ENCODE results near the gene PARP3.

Gene PARP3

GRCh38 chr3:51949121-51949520, 7.0 kb downstream of the PARP3 start:
- no peak for DNase-seq

DNA sequence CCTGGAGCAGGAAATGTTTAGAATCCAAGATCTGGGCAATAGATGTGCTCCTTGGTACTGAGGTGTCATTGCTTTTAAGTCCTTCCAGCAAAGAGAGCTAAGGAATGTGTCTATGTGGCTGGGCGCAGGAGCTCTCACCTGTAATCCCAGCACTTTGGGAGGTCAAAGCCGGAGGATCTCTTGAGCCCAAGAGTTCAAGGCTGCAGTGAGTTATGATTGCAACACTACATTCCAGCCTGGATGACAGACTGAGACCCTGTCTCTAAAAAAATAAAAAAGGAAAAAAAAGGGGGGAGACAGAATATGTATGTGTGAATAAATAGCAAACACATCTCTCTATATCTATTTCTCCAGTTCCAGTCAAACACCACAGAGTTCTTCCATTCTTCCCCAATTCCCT, 8.7 kb downstream of the PARP3 start:
- DNase-seq: no peak

- no peak for DNase-seq
Measured at GRCh38 chr3:51953445-51953844, 11.3 kb downstream of the PARP3 start.

- no peak for DNase-seq
Measured at GRCh38 chr3:51954105-51954504, 11.9 kb downstream of the PARP3 start.

DNA sequence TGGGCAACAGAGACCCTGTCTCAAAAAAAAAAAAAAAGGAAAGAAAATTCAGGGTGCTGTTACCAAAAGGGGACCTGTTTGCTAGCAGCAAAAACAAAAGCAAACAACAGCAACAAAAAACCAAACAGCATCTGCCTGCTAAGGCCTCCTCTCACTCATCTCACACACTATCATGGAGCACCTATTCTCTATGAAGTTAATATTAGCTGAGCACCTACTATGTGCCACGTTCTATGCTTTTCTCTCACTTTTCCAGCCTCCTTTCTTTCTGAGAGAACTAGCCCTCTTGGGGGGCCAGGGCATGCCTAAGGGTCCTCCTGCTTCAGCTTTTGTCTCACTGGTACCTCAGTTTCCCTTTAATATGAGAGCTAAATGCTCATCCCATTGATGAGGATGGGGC, 12.6 kb downstream of the PARP3 start:
- no peak for DNase-seq

DNA sequence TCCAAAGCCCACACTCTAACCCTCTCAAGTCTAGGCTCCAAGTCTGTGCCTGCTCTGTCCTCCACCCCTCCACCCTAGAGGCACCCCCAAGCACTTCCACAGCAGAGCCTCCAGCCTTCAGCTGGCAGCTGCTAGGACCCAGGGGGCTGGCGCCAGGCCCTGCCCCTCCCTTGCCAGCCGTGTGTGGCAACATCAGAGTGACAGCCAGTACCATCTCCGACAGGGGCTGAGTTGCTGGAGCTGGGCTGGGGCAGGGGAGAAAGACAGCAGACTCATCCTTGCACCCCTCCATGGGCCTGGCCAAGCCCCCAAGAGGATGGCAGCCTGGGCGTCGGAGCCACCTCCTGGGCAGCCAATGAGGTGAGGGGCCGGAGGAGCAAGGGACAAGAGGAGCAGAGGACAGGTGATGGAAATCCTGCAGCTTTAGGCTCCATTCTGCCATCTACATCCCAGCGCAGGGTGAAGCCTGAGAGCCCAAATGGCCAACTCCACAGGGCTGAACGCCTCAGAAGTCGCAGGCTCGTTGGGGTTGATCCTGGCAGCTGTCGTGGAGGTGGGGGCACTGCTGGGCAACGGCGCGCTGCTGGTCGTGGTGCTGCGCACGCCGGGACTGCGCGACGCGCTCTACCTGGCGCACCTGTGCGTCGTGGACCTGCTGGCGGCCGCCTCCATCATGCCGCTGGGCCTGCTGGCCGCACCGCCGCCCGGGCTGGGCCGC, 13.2 kb downstream of the PARP3 start, which contains the start of gene GPR62:
GPR62 (plus strand) TSS at position 207 of the 718 bp plus-strand sequence; CDS start at position 479, 272 bp downstream.
- no peak for DNase-seq

GRCh38 chr3:51955893-51956770, 14.0 kb downstream of the PARP3 start:
- no peak for DNase-seq

- no peak for DNase-seq
Measured at GRCh38 chr3:51957520-51958205, 15.5 kb downstream of the PARP3 start.

DNA sequence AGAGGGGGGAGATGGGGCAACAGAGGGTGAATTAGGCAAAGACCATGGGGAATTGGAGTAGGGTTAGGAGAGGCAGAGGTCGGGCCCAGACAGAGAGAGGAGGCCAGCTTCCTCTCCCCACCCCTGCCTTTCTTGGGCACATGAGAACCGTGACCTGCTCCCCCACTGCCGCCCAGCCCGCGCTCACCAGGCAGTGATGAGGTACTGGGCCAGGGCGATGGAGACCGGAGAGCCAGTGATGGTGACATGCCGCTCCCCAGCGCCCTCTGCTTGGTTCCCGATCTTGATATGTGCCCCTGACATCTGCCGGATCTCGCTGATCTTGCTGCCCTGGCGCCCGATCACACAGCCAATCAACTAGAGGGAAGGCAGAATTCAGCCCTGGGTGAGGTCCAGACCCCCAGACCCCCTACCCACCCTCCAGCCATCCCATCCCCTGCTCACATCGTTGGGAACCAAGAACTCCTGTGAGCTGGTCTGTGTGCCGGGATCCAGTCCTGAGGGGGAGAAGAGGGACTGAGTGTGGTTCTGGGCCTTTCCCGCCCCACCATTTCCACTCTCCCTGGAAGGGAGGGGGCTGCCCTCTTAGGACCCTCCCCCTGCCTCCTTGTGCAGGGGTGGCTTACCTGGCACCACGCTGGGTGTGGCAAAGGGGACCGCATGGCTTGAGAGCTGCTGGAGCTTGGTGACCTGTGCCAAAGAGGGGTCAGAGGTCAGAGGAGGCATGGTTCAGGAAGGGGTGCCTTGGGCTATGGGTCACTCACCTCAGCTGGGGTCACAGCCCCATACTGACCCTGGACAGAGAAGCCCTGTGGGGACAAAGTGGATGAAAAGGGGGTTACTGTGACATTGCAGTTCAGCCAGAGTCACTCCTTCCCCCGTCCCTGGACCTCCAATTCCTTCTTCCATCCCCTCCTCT, 16.7 kb downstream of the PARP3 start:
- no peak for DNase-seq

DNA sequence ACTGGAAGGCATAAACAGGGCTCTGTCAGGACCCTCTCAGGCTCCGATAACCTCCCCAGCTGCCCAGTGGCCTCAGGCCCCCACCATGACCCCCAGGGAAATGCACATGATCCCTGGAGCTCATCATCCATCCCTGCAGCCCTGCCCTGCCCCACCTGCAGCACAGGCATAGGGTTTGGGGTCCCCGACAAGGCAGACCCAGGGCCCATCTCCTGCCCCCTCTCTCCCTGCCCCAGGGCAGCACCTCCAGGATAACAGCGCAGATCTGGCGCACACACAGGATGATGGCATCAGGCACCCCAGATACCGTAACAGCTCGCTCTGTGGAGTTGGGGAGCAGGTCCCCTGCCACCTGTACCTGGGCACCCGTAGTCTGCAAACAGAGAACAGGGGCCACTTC, 17.5 kb downstream of the PARP3 start:
- no peak for DNase-seq

GRCh38 chr3:51960386-51960785, 18.2 kb downstream of the PARP3 start:
- DNase-seq: no peak

DNA sequence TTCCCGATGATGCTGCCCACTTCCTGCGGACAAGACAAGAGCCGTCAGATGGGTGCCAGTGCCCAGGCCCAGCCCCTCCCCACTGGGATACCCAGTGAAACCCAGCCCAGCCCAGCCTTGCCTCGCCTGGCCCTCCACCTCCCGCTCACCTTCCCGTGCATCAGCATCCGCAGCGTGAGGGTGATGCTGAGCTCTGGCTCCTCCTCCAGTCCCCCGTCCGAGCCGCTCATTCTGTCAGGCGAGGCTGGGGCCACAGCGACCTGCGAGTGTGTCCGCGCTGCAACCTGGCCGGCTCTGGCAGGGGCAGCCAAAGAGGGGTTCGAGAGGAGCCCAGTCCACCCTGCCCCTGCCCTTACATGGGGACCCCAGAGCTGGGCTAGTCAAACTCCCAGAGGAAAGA, 18.8 kb downstream of the PARP3 start:
- no peak for DNase-seq

DNA sequence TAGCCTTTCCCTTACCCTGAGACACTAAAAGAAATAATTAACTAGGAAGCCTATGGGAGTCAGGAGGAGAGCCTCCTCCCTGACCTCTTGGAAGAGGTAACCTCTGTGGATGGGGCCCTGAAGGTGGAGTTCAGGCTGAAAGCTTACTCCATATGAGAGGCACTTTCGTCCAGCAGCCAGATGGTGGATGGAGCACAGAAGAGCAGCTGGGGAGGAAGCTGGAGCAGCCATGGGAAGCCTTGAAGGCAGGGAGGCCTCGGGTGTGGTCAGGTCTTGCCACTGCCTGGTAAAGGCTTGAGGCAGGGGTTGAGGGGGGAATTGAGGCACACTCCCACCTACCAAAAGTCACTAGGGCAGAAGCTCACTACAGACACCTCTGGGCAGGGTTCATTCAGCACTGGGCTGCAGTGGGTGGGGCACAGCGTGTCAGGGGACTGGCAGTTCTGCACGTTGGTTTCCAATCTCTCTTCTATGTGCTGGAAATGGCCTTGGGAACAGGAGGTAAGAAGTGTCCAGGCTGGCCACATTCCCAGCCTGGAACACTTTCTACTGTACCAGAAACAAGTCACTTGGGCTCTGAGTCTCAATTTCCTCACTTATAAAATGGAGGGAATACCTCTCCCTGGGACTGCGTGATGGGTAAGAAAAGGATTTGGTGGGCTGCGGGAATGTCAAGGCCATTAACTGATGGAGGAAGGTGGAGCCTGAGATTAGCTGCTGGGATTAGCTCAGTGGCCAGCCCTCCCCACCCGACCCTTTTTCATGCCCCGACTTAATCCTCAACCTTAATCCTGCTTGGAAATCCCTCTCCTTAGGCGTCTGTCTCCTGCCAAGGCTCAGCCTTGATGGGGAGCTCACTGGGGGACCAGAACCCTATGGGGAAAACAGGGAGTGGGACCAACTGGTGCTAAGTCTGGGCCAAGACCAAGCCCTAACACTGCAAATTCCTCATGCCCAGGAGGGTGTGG, 19.7 kb downstream of the PARP3 start:
- no peak for DNase-seq

- no peak for DNase-seq
Measured at GRCh38 chr3:51962854-51963530, 20.8 kb downstream of the PARP3 start.

GRCh38 chr3:51963951-51964451, 21.8 kb downstream of the PARP3 start:
- DNase-seq: no peak

- DNase-seq: no peak
Measured at GRCh38 chr3:51964521-51964920, 22.4 kb downstream of the PARP3 start.

GRCh38 chr3:51966016-51966415, 23.9 kb downstream of the PARP3 start:
- DNase-seq: no peak

DNA sequence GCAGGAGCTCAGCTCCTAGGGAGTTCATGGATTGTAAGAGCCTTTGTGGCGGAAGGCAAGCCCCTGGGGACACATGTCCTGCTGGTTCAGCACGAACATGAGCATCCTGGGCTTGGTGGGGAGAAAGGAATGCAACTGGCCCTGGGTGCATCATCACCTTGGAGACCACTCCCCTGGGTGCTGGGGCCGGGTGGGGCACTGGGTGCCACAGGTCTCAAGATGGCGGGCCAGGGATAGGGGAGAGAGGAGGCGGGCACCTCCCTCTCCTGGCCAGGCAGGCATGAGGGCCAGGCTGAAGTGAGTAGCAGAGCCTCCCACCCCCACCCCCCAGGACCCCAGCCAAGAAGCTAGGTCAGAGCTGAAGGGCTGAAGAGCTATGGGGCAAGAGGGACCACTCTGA, 24.3 kb downstream of the PARP3 start:
- no peak for DNase-seq

DNA sequence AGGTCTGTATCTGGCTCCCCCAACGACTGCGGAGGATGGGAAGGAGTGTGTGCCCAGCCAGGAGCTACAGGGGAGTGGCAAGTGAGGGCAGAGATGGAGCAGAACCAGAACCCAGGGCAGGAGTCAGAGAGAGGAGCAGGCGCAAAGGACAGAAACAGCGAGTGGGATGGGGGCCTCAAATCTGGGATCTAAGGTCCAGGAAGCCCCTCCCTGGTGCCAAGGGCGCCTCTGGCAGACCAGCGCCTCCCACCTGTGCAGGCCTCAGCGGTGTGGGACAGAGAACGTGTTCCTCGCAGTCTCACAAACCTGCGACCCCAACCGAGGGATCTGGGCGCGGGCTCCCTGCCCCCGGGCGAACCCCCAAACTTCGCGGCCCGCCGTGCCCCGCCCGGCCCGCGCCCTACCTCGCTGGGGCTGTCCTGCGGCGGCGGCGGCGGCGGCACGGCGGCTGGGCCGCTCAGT, 24.8 kb downstream of the PARP3 start:
- no peak for DNase-seq
